Measurements from ENCODE around the gene GTF2H2C_2.
"Not testable (repeated sequence)": the region's sequence is repeated elsewhere in the genome, so short reads cannot be mapped to it uniquely, and the experiment has no call there.

Gene GTF2H2C_2

DNA sequence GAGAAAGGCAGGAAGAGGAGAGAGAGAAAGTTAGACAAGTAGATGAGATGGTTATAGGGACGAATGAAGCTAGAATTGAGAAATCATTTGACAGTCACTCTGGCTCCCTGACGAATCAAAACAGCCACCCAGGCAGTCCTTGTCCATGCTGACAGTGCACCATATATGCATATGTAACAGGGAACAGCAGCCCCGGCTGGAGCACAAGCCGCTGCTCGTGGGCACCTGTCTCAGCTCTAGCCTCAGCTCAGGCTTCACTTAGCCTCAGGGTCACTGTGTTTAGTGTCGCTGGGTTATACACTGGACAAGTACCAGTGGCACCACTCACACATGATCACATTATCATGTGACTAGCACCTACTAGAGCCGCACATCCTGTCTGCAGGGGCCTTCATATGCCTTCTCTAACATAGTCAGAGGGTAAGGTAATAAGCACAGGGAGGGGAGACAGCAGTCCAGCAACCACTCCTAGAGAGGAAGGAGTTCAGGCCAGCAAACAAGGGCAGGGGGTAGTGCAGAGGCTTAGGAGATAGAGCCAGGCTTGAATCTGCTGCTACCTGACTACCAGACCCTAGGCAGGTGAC is 54.9 kb downstream of the GTF2H2C_2 start:
- H3K4me1 ChIP-seq (ENCODE audit: control insufficient read depth, insufficient read depth, low read length); intact Hi-C loops (cut with DNase I); H3K27me3 ChIP-seq (ENCODE audit: control insufficient read depth, insufficient read depth); H3K9me3 ChIP-seq (ENCODE audit: control insufficient read depth, low read length); H3K27ac ChIP-seq (ENCODE audit: low read length); DNase-seq; H3K4me3 ChIP-seq (ENCODE audit: low read length): not testable (repeated sequence)
- WGBS: no CpG with 5 or more reads among the region's 7 CpGs
- peak in 1 of 2 donors; percentile 24 for ATAC-seq

Measured in right cardiac atrium (tissue), 5 donors.